Gastroesophageal sphincter (tissue), 4 donors: ENCODE data around the gene ALDH16A1. TPM values are rescaled to one million over a fixed set of nuclear protein-coding genes. Genes with fewer than 3 reads are reported as not detected.

Experiments
- ATAC-seq: fragments of 150-250 bp; one replicate; pipeline ENCODE4 v1.9.1; 2016; ENCODE audit warnings: mild to moderate bottlenecking, moderate library complexity
- H3K27ac ChIP-seq, 4 donors: fragments of 200-600 bp; sonication (generic) in 3 of 4; 1 replicate in 3 of 4; 2 replicates in 1 of 4; pipeline ENCODE4 v1.5.1; 2016 to 2019
- H3K27me3 ChIP-seq: fragments of 200-600 bp; sonication (generic); one replicate; pipeline ENCODE4 v1.5.1; 2019
- H3K36me3 ChIP-seq, 2 donors: fragments of 200-600 bp; sonication (generic); one replicate each; pipeline ENCODE4 v1.5.1; 2019; ENCODE audit warnings: control low read depth in 1 of 2
- H3K4me1 ChIP-seq, 3 donors: fragments of 200-600 bp; sonication (generic); 1 replicate in 2 of 3; 2 replicates in 1 of 3; pipeline ENCODE4 v1.5.1; 2016 to 2019; ENCODE audit warnings: control low read depth in 2 of 3
- H3K4me3 ChIP-seq, 2 donors: fragments of 200-600 bp; sonication (generic); one replicate each; pipeline ENCODE4 v1.5.1; 2019; ENCODE audit warnings: mild to moderate bottlenecking in 1 of 2, moderate library complexity in 1 of 2
- H3K9me3 ChIP-seq, 3 donors: fragments of 200-600 bp; sonication (generic); one replicate each; pipeline ENCODE4 v1.5.1; 2017 to 2019; ENCODE audit warnings: control low read depth in 2 of 3
- EP300 ChIP-seq: sonication (generic); formaldehyde crosslinking; IDR thresholded peaks from one replicate; pipeline ENCODE4 v1.6.1; 2017; ENCODE audit warnings: antibody characterized with exemption, mild to moderate bottlenecking
- POLR2A ChIP-seq, 2 donors: fragments of 450-650 bp; IDR thresholded peaks; one replicate each; pipeline ENCODE4 v1.6.1; 2017; ENCODE audit warnings: antibody characterized with exemption in 2 of 2, mild to moderate bottlenecking in 2 of 2, moderate library complexity in 1 of 2
- POLR2AphosphoS5 ChIP-seq: sonication (generic); formaldehyde crosslinking; IDR thresholded peaks from one replicate; pipeline ENCODE4 v1.6.1; 2017; ENCODE audit warnings: antibody characterized with exemption
- WGBS, 2 donors: methylation state at CpG; one replicate each; pipeline ENCODE4 v1.1.5; 2018; ENCODE audit warnings: low coverage in 1 of 2; 5-methylcytosine and 5-hydroxymethylcytosine counted together
- total RNA-seq, 4 donors: library from RNA; depleted of rRNA; stranded (reverse); fragments of >200 nt; gene quantifications; one replicate each; pipeline ENCODE4 v1.1.0, GENCODE V29; 2016
- TF ChIP-seq, protein P1 (sequence below), 4 experiments: fragments of 200-600 bp in 2 of 4; fragments of 450-650 bp in 2 of 4; sonication (generic) in 1 of 4; IDR thresholded peaks; one replicate each; pipeline ENCODE4 v1.5.1; 2017 to 2019; ENCODE audit warnings: antibody characterized with exemption in 4 of 4, mild to moderate bottlenecking in 2 of 4, moderate library complexity in 2 of 4

ALDH16A1 gene
- total RNA-seq, 4 donors from 2014 or later, result 11.8 to 34.4 (median 22.2) TPM

DNA sequence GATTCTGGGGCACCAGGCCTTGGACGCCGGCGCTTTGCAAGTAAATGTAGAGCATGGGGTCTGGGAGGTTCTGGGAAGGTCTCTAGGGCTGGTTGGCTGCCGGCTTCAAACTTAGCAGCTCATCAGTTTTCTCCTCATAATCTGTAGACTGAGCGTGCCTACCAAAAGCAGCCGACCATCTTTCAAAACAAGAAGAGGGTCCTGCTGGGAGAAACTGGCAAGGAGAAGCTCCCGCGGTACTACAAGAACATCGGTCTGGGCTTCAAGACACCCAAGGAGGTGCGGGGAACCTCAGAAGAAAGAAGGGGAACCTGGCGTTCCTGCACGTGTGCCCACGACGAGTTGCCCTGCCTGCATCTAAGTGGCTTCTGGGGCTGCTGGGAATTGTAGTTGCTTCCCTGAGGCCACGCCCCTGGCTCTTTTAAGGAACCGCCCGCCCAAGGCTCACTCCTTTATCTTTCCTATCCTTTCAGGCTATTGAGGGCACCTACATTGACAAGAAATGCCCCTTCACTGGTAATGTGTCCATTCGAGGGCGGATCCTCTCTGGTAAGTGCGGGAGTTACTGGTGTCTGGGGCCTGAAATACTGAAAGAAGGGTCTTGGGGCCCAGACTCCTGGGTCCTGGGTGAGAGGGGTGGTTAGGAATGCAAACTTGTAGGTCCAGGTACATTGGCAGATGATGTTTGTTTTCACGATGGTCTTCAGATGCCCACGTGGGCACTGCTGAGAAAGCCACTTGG, 44.2 kb downstream of the ALDH16A1 start:
- TF ChIP-seq POLR2AphosphoS5, result no peak
- TF ChIP-seq POLR2A (IDR thresholded peaks at IDR 0.05), result peak in 1 of 2 donors; percentile 24
- Histone ChIP-seq H3K27ac (peak overlapping the region; percentile 79 to 96 (median 91)), H3K36me3 (peaks cover 0 to 47% of the 10 kb centered on the region in 2 donors), H3K27me3 (no peaks in the 10 kb centered on the region), H3K4me3 (peak overlapping the region; percentile 67 to 87), H3K9me3 (no peaks in the 10 kb centered on the region), H3K4me1 (peaks cover 8 to 58% (median 26%) of the 10 kb centered on the region in 3 donors)
- ATAC-seq, result no peak
- WGBS, 2 donors, result 25 to 50% methylated on average over 7 to 11 of the region's 22 CpGs

DNA sequence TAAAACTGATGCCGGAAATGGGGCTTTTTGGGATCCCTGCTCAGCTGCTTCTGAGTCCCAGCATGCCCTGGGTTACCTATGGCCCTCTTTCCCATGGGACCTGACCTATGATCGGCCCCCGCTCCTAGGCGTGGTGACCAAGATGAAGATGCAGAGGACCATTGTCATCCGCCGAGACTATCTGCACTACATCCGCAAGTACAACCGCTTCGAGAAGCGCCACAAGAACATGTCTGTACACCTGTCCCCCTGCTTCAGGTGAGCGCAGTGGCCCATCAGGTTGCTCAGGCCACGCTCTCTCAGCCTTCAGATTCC, 44.7 kb downstream of the ALDH16A1 start:
- TF ChIP-seq POLR2AphosphoS5 (no peak), POLR2A (IDR thresholded peaks at IDR 0.05) (no peak), EP300 (no peak)
- TF ChIP-seq, protein P1, sequence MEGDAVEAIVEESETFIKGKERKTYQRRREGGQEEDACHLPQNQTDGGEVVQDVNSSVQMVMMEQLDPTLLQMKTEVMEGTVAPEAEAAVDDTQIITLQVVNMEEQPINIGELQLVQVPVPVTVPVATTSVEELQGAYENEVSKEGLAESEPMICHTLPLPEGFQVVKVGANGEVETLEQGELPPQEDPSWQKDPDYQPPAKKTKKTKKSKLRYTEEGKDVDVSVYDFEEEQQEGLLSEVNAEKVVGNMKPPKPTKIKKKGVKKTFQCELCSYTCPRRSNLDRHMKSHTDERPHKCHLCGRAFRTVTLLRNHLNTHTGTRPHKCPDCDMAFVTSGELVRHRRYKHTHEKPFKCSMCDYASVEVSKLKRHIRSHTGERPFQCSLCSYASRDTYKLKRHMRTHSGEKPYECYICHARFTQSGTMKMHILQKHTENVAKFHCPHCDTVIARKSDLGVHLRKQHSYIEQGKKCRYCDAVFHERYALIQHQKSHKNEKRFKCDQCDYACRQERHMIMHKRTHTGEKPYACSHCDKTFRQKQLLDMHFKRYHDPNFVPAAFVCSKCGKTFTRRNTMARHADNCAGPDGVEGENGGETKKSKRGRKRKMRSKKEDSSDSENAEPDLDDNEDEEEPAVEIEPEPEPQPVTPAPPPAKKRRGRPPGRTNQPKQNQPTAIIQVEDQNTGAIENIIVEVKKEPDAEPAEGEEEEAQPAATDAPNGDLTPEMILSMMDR (IDR thresholded peaks at IDR 0.05), result no peak
- Histone ChIP-seq H3K36me3 (peaks cover 0 to 42% of the 10 kb centered on the region in 2 donors), H3K27me3 (no peaks in the 10 kb centered on the region), H3K4me1 (peaks cover 8 to 58% (median 26%) of the 10 kb centered on the region in 3 donors), H3K27ac (peak overlapping the region in 3 of 4 donors; percentile 90 to 96 (median 92)), H3K9me3 (no peaks in the 10 kb centered on the region), H3K4me3 (peak overlapping the region in 1 of 2 donors; percentile 67)
- ATAC-seq, result no peak
- WGBS, 2 donors, result 83 to 100% methylated on average over 2 to 8 of the region's 12 CpGs

DNA sequence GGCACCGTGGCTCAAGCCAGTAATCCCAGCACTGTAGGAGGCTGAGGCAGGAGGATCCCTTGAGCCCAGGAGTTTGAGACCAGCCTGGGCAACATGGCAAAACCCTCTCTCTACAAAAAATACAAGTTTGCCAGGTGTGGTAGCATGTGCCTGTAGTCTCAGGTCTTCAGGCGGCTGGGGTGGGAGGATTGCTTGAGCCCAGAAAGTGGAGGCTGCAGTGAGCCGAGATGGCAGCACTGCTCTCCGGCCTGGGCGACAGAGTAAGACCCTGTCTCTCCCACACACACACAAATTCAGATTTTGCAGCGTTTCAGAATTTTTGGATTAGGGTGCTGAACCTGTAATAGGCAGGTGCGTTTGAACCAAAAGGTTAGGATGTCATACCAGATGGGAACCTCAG, 45.5 kb downstream of the ALDH16A1 start:
- Histone ChIP-seq H3K27me3 (no peaks in the 10 kb centered on the region), H3K4me1 (peaks cover 8 to 65% (median 26%) of the 10 kb centered on the region in 3 donors), H3K36me3 (peaks cover 0 to 34% of the 10 kb centered on the region in 2 donors), H3K4me3 (no peak overlapping the region), H3K27ac (no peak overlapping the region), H3K9me3 (no peaks in the 10 kb centered on the region)
- TF ChIP-seq POLR2A (IDR thresholded peaks at IDR 0.05), result no peak
- no peak for TF ChIP-seq EP300
- no peak for TF ChIP-seq POLR2AphosphoS5
- 88 to 100% methylated on average over 1 to 2 of the region's 7 CpGs for WGBS, 2 donors
- no peak for ATAC-seq

DNA sequence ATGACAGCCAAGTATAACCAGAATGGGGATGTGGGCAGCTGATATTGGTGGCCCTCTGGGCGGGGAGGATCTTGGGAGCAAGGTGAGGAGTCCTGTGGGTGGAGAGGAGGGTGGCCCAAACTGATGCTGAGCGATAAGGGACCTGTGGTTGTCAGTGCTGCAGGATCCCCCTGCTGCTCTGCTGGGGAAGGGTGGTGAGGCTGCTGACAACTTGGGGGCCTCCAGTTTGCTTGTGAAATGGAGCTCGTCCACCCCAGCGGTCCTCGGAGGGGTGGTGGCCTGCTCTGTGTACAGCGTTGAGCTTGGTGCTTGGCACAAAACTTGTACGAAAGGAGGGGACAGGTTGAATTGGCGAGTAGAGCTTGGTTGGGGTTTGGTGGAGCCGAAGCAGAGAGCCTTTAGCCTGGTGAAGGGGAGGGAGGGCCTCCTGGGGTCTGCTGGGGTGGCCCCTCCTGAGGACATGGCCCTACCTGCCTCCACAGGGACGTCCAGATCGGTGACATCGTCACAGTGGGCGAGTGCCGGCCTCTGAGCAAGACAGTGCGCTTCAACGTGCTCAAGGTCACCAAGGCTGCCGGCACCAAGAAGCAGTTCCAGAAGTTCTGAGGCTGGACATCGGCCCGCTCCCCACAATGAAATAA, 46.1 kb downstream of the ALDH16A1 start:
- Histone ChIP-seq H3K4me3 (peak overlapping the region in 1 of 2 donors; percentile 41), H3K27me3 (no peaks in the 10 kb centered on the region), H3K9me3 (no peaks in the 10 kb centered on the region), H3K36me3 (peaks cover 0 to 34% of the 10 kb centered on the region in 2 donors), H3K4me1 (peaks cover 8 to 67% (median 26%) of the 10 kb centered on the region in 3 donors), H3K27ac (peak overlapping the region in 3 of 4 donors; percentile 56 to 74 (median 66))
- ATAC-seq, result no peak
- TF ChIP-seq, protein P1 (IDR thresholded peaks at IDR 0.05), result no peak
- 66 to 90% methylated on average over 2 to 6 of the region's 19 CpGs for WGBS, 2 donors

DNA sequence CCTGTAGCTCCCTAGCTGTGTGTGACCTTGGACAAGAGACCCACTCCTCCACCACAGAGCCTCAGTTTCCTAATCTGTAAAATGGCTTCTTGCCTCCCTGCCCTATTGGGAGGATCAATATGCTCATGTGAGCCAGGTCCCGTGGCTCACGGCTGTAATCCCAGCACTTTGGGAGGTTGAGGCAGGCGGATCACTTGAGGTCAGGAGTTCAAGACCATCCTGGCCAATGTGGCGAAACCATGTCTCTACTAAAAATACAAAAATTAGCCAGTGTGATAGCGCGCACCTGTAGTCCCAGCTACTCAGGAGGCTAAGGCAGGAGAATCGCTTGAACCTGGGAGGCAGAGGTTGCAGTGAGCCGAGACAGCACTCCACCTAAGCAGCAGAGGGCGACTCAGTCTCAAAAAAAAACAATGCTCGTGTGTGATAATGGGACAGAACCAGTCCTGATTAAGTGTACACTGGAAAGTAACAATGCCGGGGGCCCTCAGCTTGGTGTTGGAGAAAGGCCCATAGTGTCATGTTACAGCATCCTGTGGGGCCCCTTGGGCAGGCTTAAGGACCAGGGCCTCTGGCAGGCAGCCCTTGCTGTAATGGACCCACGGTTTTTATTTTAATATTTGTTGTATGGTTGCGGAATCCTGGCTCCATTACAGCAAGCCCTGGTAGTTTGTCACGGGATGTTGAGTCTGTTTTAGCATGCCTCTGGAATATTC, 50.0 kb downstream of the ALDH16A1 start:
- Histone ChIP-seq H3K27ac (peak overlapping the region in 1 of 4 donors; percentile 28), H3K4me1 (peaks cover 0 to 49% (median 11%) of the 10 kb centered on the region in 3 donors), H3K9me3 (no peaks in the 10 kb centered on the region), H3K36me3 (peaks cover 0 to 23% of the 10 kb centered on the region in 2 donors), H3K4me3 (no peak overlapping the region), H3K27me3 (no peaks in the 10 kb centered on the region)
- ATAC-seq, result peak; percentile 41
- TF ChIP-seq, protein P1 (IDR thresholded peaks at IDR 0.05), result peak in 3 of 4 experiments; percentile 71 to 78 (median 76)
- TF ChIP-seq EP300, result no peak
- 18 to 29% methylated on average over 11 of the region's 14 CpGs for WGBS, 2 donors
